Putamen (tissue), 1 donor: Measurements from ENCODE around the gene WSCD1.
A peak's percentile ranks its signal among the peaks of the same experiment; 100 is the strongest.

Experiments used
- DNase-seq: peaks from one replicate; pipeline ENCODE4 v3.0.0-alpha.2; 2016; ENCODE audit warnings: low spot score

Gene WSCD1

DNA sequence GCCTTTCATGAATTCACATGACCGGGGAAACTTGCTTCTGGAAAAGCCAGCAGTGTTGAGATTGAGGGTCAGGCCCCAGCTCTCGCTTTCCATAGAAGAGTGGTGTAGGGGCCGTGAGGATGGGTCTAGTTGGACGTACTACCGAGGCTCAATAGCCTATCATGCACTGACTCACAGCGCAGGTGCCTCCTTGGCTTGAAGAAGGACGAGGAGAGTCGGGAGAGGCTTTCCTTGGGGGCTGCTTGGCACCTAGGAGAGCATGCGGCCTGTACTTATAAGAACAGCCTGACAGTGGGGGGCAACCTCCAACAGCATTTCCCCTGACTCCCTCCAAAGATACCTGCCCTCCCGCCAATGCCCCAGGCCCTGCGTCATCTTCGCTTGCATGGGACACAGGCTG lies 37.6 kb downstream of the WSCD1 start:
- DNase-seq = no peak

DNA sequence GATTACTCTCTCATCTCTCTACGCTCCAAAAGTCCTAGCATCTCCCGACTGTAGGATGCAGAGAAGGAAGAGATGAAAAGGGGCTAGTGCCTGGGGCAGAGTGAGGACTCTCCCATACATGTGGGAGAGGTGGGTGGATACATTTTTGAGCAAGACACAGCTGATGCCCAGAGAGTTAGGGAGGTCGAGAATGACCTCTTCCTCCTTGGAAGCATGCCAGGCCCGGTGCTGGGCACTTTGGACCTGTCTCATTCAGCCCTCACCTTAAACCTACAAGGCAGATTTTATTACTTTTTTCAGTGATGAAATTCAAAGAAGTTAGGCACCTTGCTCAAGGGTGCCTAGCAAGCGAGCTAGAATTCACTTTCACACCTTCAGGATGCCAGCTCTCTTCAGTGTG lies 38.2 kb downstream of the WSCD1 start:
- no peak for DNase-seq

DNA sequence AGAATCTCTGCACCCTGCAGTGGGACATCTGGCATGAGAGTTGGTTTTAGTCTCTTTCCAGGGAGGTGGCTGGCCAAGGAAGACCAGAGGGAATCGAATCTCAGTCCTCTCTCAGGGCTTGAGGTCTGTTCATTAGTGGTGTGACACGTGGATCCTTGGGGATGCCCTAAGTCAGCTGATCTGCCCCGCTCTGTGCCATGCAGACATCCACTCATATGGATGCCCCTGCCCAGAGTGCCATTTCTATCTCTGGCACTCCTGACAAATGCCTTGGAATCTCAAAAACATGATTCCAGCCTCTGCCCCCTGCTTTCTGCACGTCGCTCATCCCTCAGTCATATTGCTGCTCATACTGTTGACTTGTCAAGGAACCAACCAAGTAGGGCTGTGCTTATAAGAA lies 38.8 kb downstream of the WSCD1 start:
- no peak for DNase-seq

DNA sequence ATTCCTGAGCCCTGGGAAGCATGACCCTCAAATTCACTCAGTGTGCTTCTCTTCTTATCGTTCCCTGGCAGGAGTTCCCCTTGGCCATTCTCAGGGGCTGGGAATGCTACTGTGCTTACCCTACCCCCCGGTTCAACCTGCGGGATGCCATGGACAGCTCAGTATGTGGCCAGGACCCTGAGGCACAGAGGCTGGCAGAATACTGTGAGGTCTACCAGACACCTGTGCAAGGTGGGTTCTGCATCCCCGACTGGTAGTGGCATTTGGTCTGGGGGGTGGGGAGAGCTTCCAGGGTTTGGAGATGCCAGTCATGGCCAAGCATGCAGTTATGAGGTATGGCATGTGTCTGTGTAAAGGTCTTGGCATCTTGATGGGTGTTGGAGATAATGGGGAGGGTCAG lies 39.4 kb downstream of the WSCD1 start:
- no peak for DNase-seq

DNA sequence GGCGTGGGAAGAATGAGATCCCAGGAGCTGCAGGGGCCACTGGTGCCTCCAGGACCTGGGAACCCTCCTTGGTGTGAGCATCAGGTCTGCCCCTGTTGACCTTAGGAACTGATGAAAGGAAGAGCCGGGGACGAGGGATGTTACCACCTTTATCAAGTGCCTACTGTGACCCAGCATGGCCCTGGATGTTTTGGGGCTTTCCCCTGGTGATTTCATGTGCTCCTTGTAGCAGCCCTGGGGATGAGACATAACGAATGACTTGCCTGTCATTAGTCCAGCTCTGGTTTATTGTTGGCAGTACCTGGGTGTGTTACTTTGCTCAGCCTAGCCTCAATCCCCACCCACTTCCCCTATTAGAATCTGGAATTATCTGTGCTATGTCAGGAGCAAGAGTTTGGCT lies 39.9 kb downstream of the WSCD1 start:
- DNase-seq = no peak

DNA sequence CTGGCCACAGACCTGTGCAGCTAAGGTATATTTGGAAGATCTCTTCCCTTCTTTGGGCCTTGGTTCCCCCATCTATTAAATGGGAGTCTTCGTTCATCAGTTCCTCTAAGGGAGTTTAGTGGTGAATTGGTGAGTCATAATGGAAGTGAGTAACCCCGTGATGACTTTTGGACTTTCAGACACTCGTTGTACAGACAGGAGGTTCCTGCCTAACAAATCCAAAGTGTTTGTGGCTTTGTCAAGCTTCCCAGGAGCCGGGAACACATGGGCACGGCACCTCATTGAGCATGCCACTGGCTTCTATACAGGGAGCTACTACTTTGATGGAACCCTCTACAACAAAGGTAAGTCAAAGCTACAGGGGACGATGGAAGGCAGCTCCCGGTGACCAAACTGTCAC lies 40.4 kb downstream of the WSCD1 start:
- no peak for DNase-seq

DNA sequence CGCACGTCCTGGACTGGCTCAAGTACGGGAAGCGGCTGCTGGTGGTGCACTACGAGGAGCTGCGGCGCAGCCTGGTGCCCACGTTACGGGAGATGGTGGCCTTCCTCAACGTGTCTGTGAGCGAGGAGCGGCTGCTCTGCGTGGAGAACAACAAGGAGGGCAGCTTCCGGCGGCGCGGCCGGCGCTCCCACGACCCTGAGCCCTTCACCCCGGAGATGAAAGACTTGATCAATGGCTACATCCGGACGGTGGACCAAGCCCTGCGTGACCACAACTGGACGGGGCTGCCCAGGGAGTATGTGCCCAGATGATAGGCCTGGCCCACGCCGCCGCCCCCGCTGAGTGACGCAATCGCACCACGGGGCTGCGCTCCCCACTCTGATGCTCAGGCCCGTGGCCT lies 50.2 kb downstream of the WSCD1 start:
- DNase-seq = no peak

DNA sequence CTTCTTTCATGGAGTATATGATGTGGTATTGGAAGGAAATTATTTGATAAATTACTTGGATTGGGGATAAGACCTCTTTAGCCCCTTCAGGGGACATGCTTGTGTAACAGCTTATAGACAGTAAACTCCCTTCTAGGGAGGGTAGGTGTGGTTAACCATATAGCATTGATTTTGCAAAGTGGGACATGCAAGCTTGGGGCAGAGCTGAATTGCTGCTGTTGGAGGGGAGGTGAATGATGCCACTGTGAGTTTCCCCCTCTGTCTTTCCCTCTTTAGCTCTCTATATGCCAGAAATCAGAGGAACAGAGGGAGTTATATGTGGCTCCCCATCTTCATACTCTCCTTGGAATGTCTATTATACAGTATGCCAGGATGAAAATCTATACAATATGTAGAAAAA lies 54.7 kb downstream of the WSCD1 start:
- DNase-seq = no peak

DNA sequence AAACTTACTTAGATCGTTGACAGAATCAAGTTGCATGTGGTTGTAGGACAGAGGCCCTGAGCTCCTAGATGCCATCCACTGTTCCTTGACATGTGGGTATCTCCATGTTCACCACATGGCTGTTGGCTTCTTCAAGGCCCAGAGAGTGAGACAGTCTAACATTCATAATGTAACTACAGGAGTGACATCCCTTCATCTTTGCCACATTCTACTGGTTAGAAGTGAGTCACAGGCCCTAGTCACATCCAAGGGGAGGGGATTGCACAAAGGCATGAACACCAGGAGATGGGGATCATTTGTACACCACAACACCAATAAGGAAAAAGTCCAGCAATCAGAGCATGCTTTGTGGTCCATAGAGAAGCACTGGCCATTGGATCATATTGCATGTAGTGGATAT lies 56.6 kb downstream of the WSCD1 start:
- DNase-seq = no peak

DNA sequence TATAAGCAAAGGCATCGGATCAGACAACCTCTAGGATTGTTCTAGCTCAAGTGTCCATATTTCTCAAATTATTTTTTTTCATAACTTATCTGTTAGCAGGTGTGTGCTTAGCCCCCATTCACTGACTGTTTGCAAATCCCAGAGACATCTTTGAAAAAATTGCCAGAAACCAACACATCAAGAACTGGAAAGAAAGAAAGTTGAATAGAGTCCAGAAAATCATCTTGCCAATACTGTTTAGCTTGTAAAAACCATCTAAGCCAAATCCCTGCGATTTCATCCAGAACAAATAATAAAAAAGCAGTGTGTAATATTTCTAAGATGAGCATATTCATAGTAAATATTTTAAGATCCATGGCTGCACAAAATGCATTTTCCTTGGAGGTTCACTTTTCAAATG lies 64.5 kb downstream of the WSCD1 start:
- no peak for DNase-seq

DNA sequence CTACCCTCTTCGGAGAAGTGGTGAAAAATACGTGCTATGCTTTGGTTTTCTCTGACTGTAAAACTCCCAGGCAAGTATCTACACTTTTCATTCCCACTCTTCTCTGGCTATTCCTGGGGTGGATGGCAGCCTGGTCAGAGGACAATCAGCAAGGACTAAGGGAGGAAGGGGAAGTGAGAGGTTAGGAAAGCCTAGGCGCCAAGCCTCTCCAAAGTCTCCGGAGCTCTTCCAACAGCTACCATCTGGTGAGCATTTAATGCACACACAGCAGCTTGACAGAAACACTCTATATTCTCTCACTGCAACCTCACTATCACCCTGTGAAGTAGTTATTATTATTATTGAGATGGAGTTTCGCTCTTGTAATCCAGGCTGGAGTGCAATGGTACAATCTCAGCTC lies 65.1 kb downstream of the WSCD1 start:
- no peak for DNase-seq

DNA sequence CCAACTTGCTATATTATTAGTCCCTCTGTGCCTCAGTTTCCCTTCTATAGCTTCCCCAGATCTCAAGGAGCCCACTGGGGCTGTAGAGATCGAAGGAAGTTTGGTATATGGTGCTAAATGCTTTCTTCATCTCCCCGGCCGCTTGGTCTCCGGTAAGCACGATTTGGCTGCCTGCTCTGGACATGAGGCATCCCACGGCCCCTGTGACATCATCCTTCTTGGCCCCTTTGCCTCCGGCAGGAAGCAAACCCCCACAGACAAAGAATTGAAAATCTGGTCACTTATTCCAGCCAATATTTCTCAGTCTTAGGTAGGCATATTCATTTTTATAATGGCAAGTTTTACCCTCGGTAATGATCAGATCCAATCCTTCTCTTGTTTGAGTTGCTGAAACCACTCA lies 65.8 kb downstream of the WSCD1 start:
- DNase-seq = no peak

DNA sequence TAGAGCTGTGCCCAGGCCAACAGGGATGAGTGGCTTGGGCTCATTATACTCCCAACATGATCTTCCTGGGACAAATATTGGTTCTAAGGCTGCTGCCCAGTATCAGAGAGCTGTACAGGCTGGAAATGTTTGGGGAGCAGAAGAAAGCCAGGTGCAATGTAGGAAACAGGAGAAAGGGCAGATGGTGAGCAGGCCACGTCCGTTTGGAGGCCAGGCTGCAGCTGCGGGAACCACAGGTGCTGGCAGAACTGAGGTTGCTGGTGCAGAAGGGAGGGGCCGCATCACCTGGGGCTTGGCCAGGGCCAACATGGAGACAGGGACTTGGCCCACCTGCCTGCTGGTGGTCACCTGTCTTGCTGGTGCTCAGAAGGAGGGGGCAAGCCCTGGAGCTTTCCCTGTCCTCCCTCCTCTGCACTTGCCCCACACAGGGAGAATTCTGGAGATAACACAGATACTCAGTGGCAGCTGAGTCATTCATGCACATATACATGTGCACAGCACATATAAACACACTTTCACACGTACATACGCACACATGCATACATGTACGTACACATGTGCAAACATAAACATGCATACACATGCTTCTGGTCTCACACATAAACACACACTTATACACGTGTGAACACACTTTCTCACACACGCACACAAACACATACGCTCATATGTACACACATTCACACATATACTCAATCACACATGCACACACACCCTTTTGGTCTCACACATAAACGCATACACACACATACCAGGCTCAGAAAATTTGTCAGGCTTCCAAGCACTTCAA lies 67.7 kb downstream of the WSCD1 start:
- no peak for DNase-seq

DNA sequence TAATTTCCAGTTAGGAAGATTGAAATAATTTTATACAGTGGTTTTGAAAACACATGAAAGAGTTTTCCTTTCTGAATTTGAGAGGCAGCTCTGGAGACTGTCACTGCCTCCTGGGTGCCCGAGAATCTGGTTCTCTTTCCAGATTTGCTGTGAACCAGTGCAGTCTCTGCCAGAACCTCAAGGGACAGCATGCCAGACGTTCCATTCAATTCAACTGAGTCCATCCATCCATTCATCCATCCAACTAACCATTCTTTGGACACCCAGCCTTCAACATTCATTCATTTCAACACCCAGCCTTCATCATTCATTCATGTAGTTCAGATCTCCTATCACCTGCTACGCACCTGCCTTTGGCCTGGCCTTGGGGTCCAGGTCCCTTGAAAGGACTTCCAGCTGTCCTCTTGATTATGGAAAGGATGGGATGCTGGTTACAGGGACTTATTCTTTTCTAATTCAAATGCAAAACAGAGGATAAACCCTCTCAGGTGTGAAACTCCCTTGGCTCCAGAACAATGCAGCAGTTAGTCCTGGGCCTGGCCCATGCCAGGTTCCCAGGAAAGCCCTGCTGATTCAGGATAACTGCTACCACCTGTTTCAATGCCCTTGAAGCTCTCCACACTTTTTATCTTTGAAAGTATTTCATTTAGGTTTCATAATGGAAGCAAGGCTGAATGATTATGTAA lies 68.7 kb downstream of the WSCD1 start:
- no peak for DNase-seq

DNA sequence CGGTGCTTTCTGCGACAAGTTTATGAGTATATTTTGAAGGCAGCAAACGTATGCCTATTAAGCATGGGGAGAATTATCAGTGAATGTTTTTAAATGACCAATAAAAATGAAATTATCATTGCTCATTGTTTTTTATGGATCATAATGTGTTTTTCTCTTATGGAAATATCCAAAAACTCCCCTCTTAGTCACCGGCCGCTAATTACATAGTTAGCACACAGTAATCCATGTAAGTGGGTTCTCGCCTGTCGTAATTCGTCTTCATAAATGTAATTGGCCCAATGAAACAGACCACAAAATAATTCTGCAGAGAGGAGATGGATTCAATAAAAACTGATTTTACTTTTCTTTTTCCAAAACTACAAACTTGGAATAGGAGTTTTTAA lies 69.3 kb downstream of the WSCD1 start:
- no peak for DNase-seq

DNA sequence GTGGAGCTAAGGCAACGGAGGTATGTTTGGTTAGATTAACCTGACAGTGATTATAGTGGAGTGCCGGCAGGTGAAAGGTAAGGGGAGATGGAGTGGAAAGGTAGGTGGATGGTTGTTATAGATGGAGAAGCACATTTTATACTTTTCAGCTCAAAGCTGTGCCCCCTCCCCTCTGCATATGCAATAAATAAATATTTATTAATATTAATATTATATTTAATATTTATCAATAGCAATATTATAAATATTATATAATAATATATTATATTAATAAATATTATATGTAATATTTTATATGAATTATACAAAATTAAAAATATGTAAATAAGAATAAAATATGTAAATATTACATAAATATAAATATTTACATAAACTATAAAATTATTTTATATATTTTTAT lies 70.0 kb downstream of the WSCD1 start:
- no peak for DNase-seq

DNA sequence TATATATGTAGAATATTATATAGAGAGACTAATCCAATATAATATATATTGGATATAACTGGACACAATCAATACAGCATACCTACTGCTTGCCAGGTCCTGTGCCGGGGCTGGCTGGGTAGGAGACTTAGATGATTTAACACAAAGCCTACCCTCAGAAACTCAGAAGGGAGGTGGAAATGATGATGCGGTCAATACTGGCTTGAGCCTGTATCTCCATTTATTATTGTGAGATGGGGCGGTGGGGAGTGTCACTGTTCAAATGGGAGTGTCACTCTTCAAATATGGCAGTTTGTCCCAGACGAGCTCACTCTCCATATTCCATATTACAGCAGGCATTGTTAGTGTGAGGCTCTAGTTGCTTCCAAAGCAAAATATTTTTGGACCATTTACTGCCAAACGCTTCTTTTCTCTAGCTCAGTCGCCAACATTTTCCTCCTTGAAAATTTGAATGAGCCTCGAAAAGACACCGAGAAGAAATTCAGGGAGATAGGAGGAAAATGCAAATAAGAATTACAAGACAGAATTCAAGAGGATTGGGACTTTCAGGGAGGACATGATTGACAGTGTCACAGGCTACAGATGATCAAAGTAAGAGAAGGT lies 70.7 kb downstream of the WSCD1 start:
- DNase-seq = no peak

DNA sequence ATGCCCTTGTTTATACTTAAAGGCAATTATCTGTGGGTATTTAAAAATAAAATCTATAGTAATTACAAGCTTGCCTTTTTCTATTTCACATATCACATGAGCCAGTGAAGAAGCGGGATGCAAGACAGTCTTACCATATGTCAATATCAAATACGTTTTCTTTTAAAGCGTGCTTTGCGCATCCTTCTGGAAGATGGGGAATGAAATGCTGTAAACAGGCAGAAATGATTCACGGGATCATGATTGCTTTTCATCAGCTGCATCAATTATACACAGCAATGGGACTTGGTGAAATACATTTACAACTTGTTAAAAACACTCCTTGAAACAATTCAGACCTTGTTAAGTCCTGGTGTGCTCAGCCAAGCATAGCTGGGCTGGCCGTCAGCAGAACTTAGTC lies 72.5 kb downstream of the WSCD1 start:
- DNase-seq = no peak

DNA sequence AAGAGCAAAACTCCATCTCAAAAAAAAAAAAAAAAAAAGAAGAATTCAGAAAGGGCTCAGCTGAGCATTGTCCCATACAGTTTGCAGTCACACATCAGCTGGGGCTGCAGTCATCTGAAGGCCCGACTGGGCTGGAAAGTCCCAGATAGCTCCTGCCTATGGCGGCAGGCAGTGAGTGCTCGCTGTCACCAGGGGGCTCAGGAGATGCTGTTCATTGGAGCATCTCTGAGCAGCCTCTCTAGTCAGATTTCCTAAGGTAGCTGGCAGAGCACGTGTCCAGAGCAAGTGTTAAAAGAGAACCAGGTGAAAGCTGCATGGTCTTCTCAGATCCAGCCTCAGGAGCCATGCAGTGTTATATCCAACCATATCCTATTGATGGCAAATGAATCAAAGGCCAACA lies 75.8 kb downstream of the WSCD1 start:
- no peak for DNase-seq

DNA sequence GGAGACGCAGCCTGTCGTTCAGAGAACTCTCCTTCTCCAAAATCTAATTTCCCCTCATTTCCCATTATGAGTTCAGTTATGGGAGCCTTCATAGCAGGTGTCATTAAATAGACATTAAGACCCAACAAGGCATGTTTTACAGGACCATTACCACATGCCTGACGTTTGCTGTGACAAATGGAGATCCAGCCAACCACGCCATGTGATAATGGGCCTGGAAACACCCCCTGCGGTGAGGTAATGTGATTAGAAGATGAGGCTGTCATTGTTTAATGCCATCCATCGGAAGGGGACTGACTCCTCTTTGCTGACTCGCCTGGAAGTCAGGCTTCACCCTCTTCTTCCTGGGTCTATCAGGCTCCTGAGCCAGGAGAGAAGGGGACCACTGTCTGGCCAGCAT lies 76.9 kb downstream of the WSCD1 start:
- DNase-seq = no peak

DNA sequence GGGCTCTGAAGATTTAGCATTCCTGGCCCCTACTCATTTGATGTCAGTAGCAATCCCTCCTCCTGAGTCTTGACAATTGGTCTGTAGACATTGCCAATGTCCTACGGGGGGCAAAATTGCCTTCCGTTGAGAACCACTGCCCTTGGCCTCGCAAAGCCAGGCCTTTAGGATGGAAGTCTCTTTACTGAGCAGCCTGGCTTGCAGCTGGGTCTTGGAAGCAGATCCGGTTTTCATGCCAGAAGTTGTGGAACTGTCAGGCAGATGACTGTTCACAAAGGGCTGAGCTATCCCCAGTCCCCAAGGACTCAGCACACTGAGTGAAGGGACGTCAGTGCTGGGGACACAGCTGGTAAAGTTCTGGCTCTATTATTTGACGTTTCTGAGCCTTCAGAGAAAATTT lies 83.2 kb downstream of the WSCD1 start:
- DNase-seq = peak; percentile 5

DNA sequence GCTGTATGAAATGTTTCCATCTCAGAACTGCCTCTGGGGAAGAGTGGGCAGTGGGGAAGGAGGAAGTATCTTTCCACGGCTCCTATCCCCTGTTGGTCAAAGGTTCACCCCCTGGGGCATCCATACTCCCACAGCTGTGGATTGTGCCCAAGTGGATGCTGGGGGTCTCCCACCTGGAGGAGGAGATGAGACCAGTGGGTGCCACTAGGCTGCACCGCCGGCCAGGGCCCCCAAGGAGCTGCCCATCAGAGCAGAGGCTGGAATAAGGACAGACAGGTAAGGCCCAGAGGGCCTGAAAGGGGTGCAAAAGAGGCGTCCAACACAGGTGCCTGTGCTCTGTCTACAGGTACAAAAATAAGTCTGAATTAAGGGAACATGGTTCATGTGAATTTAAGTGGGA lies 87.5 kb downstream of the WSCD1 start:
- DNase-seq = no peak

DNA sequence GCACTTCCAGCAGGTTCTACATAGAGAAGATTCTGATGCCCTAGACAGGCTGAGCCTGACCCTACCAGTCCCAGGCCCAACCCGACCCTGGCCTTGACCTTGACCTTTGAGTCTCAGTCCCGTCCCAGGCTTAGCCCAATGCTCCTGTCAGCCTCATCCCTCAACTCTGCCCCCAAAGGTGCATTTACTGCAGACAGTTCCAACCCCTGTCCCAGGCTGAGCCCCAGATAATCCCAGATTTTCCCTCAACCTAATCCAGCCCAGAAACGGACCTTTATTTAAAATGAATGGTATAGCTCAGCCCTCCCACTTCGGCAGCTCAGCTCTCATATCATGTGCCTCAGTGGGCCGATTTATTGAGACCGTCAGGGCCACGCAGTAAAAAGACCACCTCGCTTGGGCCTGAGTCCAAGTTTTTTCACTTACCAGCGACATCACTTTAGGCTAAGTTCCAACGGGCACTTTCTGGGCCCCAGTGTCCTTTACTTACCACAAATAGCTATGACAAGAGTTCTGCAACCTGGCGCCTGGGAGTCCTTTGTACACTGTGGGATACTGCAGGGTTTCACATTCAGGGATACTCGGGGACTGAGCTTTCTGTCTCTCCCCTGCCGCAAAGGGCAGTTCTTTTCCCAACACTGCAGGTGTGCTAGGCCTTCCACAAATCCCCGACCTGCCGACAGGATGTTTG lies 89.5 kb downstream of the WSCD1 start:
- DNase-seq = no peak
